GM18526 (cell line): ENCODE data around the gene KRTDAP.

ENCODE experiments used
- POLR2A ChIP-seq: IDR thresholded peaks from 3 replicates; pipeline ENCODE4 v1.6.1; 2011; ENCODE audit not compliant: insufficient read length; ENCODE audit errors: extremely low read depth

KRTDAP gene

DNA sequence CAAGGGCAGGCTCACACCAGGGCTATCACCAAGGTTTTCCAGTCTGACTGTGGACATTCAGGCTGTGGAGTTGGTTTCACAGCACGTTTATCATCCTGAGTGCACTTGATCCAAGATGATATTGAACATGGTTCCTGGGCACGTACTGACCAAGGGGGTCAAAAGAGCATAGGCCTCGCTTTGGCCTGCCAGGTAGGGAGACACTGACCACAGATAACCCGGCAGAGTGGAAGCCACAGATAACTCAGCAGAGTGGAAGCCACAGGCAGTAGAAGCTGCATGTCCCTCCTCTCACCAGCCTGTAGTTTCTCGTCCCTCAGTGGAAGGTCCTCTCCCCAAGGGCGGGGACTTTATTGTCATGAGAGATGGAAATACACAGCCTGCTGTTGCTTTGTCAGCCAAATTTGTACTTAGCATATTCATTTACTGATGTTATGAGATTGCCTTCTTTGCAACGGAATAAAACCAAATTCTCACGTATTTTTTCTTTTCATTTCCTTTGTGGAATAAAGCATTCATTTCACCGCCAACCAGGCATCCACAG lies 8.8 kb upstream of the KRTDAP start:
- TF ChIP-seq POLR2A: no peak

DNA sequence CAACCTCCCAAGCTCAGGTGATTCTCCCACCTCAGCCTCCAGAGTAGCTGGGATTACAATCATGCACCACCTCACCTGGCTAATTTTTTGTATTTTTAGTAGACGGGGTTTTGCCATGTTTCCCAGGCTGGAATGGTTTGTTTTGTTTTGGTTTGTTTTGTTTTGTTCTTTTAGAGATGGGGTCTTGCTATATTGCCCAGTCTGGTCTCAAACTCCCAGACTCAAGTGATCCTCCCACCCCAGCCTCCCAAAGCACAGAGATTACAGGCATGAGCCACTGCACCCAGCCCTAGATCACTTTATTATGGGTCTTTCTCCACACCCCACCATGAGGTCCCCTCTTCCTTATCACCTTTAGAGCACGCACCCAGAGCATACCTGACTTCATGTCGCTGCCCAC lies 8.0 kb upstream of the KRTDAP start:
- TF ChIP-seq POLR2A: no peak

DNA sequence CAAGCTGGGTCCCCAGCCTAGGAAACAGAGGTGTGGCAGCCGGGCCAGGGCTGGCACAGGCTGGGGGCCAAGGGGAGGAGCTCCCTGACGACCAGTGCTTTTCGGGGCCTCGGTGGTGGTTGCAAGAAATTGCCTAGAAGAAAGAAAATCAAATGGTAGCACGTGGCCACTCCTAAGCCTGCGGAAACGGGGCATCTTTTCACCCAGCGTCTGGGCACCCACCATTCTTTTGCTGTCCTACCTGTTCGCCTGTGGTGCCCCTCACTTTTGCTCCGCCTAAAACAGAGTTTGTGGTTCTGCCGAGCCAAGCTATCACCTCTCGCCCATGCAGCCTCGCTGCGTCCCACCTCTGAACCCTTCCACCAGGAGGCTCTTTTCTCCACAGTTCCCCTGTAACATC lies 7.1 kb upstream of the KRTDAP start:
- no peak for TF ChIP-seq POLR2A

DNA sequence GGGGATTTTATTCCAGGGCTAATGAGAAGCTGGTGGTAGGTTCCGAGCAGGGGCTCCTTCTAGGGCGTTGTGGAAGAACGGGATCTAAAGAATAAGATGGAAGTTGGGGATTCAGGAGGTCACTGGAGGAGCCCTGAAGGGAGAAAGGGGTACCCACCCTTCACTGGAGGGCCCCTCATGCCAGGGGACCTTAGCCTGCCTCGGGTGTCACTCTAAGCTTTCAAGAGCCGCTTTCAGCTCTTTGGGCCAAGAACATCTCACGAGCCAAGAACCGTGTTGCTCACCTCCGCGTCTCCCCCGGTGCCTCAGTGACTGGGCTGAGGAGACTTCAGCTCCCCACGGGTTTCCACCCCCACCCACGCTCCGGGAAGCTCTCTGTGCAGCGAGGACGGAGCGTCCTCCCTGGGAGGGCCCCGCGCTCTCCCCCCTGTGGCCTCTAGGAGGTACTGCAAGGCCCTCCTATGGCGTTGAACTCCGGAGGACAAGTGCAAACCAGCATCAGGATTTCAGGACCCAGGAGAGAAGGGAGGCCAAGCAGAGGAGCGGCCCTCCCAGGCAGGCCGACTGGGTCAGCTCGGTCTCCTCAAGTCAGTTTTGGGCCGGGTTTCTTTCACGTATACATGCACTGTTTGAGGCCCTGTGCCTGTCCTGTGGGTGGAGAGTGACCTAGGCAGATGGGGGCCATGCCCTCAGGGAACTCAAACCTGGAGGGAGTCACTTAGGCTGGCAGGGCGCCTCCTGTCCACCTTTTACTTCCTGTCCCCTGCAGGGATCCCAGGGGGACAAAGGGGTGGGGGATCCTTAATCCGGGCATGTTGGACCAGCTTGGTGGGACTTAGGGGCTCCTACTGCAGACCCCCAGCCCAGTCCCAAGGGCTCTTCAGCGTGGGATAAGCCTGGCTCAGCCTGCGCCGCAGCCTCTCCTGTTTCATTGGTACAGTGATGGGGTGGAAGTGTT lies 5.1 kb upstream of the KRTDAP start:
- no peak for TF ChIP-seq POLR2A

DNA sequence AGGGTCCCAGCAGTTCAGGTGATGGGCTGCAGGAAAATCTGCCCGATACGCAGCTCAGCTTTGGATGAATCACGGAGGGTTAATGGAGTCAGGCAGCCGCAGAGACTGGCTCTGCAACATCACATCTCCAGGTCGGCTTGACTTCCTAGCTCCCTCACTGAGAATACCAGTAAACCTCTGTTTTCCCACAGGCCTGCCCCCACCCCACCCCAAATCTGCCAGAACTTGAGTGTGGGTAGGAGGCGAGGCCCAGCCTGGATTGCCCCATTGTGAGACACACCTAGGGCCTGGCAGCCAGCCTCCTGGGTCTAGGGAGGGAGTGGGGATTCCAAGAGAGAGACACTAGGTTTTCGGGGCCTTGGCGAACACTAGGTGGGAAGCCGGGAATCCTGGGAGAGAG lies 3.7 kb upstream of the KRTDAP start:
- TF ChIP-seq POLR2A: no peak

DNA sequence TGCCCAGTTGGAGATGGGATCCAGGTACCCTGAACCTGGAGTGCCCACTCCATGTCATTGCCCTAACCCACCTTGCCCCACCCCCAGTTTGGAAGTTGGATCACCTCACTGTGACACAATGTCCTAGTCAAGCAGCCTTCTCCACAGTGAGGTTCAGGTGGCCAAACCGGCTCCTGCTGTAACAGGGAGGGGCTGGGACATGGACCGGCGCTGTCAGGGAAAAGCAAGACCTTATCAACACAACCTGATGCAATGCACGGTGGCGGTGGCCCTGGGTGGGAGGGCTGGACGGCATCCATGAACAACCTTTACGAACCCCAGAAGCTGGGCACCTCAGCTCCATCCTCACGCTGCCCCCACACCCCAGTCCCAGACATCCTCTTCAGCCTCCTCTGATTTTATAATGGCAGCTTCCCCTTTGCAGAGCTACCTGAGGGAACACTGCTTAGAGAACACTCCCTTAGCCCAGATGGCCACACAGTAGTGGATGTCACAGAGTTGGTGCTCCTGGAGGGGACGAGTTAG lies 1.6 kb upstream of the KRTDAP start:
- no peak for TF ChIP-seq POLR2A

DNA sequence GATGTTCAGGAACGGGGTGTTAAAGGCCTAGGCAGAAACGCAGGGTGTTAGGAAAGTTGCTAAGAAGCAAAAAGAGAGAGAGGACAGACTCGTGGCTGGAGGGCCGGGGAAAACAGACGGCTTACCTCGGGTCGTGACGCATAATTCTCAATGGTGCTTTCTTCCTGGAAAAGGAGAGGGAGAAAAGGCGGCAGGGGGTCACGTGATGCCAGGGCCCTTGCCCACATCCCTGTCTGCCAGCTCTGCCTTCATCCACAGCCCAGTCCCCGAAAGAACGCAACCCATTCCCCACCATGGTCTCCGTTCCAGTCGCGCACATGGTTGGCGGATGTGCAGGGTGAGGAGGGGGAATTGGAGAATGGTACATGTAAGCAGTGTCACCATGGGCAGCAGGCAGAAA lies 1.6 kb downstream of the KRTDAP start:
- no peak for TF ChIP-seq POLR2A

DNA sequence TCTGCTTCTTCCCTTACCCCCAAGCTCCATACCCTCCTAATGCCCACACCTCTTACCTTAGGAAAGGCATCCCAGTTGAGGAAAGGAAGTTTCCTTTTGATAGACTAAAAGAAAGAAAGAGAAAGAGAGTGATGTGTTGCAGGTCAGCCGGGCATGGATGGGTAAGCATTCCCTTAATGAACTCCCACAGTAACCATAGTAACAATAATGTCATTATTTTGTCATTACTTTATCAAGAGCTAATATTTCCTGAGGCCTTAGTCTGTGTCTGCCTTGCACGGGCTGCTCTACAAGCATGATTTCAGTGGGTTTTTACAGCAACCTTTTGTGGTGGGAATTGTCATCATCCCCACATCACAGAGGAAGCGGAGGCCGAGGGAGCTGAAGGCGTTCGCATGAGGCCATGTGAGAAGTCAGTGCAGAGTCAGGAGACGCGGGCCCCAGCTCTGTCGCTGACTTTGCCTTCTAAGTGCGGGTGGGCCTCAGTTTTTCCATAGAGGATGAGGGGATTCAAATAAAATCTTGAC lies 2.5 kb downstream of the KRTDAP start:
- no peak for TF ChIP-seq POLR2A

DNA sequence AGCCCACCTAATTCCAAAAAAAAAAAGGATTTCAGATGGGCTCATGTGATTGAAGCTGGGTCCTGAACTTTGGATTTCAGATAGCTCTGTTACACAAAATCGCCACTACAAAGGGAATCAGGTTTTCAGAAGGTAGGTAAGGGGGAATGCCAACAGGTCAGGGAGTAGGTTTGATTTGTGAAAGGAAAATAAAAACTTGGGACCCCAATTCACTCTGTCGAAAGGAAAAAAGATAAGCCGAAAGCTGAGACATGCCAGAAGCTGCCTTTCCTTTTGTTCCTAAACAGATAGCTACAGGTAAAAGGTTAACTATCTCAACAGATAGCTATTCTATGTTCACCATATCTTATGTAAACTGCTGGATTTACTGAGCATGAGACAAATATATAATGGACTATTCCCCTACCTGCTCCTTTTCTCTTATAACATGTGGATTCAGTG lies 4.0 kb downstream of the KRTDAP start:
- no peak for TF ChIP-seq POLR2A

DNA sequence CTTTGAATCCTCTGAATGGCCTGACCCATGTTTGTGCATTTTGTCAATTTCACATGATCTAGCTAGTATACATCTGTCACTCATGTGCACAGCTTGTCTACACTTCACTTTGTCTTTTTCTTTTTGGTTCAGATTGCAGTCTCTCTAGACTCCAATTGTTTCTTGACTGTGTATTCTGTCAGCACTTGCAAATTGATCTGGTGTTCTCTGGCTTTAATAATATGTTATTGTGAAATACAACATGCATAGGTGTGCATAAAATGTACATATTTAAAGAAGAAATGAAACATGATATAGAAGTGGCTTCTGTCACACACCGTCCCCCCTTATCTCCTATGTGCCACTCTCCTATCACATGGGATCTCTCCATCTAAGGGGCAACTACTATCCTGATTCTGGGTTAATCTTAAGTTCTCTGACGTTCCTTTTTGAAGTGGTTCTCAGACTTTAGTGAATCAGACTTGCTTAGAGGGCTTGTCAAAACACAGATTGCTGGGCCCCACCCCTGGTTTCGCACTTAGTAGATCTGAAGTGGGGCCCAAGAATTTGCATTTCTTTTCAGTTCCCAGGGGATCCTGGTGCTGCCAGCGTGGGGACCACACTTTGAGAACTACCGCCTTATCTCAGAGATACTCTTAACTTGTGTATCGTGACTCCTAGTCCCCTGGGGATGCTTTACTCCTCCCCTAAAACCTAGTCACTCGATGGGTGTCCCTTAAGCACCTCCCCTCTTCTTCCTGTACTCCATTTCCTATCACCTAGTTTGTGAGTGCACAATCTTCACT lies 5.8 kb downstream of the KRTDAP start:
- no peak for TF ChIP-seq POLR2A

DNA sequence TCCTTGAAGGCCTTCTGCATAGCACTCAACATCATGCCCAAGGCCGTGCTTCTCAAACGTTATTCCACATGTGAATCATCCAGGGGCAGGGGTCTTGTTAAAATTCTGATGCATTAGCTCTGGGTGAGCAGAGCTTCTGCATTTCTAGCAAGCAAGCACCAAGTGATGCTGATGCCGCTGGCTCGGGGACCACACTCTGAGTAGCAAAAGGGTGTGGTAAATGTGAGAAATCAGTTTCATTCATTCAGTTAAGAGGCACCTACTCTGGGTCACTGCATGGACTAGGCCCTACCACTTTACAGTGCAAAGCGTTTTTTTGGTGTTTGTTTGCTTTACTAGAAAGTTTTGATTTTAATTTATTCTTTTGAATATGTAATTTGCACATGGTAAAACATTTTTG lies 7.2 kb downstream of the KRTDAP start:
- TF ChIP-seq POLR2A: no peak

DNA sequence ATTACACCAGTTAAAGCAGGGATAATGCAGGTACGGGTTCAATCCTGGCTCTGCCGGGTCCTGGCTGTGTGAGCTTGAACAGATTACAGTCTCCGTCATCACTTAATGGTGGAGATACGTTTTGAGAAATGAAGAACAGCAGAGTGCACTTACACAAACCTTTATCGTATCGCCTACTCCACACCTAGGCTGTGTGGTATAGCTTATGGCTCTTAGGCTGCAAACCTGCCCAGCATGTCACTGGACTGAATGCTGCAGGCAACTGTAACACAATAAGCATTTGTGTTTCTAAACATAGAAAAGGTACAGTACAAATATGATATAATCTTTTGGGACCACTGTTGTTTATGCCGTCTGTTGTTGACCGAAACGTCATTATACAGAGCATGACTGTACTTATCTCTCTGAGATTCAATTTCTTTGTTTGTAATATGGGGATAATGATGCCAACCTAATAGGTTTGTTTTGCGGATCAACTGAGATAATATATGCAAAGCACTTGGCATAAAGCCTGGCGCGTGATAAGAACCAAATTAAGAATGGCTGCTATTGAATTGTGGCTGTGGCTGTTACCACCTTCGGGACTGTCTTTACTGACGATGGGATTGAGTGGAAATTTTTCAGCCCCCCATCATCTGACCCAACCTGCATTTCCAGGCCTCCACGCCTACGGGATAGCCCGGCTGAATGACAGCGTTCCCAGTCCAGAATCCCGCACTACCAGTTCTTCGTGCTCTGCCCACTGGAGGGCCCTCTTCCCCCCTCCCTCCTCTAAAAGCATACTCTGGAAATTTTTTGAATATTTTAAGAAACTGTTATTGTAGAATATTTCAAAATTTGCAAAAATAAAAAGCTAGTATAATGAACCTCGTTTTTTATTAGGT lies 11.2 kb downstream of the KRTDAP start:
- no peak for TF ChIP-seq POLR2A

DNA sequence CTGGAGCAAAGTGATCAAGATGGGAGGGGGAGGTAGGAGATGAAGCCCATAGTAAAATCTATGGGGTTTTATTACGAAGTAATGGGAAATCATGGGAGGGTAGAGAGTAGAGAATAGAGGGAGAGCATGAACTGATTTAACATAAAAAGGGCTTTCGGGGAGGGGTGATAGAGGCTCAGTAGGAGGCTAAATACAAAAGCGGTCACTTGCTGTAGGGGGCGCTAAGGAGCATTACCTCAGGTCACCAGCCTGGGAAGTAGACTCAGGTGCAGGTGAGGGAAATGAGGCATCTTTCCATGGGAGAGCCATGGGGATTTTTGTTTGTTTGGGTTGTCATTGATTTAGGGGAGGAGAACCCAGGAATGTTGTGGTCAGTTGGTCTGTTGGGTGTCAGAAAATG lies 14.1 kb downstream of the KRTDAP start:
- TF ChIP-seq POLR2A: no peak

DNA sequence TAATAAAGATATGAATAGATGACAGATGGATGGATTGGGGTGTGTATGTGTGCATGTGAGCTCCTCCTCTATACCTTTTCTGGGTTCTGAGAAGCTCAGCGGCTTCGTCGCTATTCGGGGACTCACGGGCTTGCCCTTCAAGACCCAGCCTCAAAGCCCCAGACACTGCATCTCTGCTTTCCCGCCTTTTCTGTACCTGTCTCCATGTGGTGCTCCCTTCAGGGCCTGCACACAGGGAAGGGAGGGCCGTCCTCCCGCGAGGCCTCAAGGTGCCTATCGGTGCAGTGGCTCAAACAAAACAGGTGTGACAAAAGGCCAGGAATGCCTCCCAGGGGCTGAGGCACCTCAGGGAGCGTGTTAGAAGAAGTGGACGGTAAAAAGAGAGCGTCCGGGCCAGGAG lies 16.2 kb downstream of the KRTDAP start:
- TF ChIP-seq POLR2A: no peak
